Panc1 (cell line): ENCODE data around the gene ATP6V1D. TPM values are rescaled to one million over a fixed set of nuclear protein-coding genes. Genes with fewer than 3 reads are reported as not detected.
A peak's percentile ranks its signal among the peaks of the same experiment; 100 is the strongest.

ENCODE experiments used
- ATAC-seq: fragments of 200-7000 bp; cut with Tn5 transposase; 2 replicates; pipeline ENCODE4 v1.9.1; 2020; ENCODE audit warnings: mild to moderate bottlenecking, moderate library complexity
- BruUV-seq: library from RNA; stranded (reverse); fragments of 400-500 nt; replicated peaks from 2 replicates; lab custom pipeline; 2021; lab: Mats Ljungman, UMichigan
- CTCF ChIA-PET: fragments of 300-600 bp; sonication (Branson Sonifier 250); formaldehyde crosslinking; loops from one replicate; lab custom pipeline; 2022; ENCODE audit warnings: antibody characterized with exemption; lab: Charles Lee
- POLR2A ChIA-PET: fragments of 300-600 bp; sonication (Branson Sonifier 250); formaldehyde crosslinking; loops from one replicate; lab custom pipeline; 2022; ENCODE audit warnings: antibody characterized with exemption; lab: Charles Lee
- DNase-seq: peaks from one replicate; pipeline ENCODE4 v3.0.0-alpha.2; 2010; ENCODE audit warnings: low read depth, low spot score
- H3K27ac ChIP-seq: 2 replicates; pipeline ENCODE4 v1.5.1; 2011; ENCODE audit warnings: mild to moderate bottlenecking, low read length, inconsistent platforms
- H3K27me3 ChIP-seq: fragments of 200-500 bp; sonication (Bioruptor generic); 2 replicates; pipeline ENCODE4 v1.6.0; 2014; ENCODE audit warnings: low read length, inconsistent platforms; ENCODE audit not compliant: control insufficient read depth, insufficient read depth
- H3K36me3 ChIP-seq: fragments of 200-500 bp; sonication (Bioruptor generic); 2 replicates; pipeline ENCODE4 v1.5.1; 2014; ENCODE audit warnings: inconsistent platforms, mild to moderate bottlenecking, low read length, moderate library complexity; ENCODE audit not compliant: control insufficient read depth, insufficient read depth
- H3K4me1 ChIP-seq: 2 replicates; pipeline ENCODE4 v1.5.1; 2011; ENCODE audit warnings: inconsistent platforms, mild to moderate bottlenecking, low read length, moderate library complexity; ENCODE audit not compliant: control insufficient read depth, insufficient read depth
- H3K4me3 ChIP-seq, 2 experiments: 2 replicates each; pipeline ENCODE4 v1.5.1; 2011 to 2012; ENCODE audit warnings: low read depth in 2 of 2, low read length in 2 of 2, mild to moderate bottlenecking in 2 of 2, inconsistent platforms in 1 of 2, moderate library complexity in 1 of 2
- H3K9me3 ChIP-seq: fragments of 200-500 bp; sonication (Bioruptor generic); 2 replicates; pipeline ENCODE4 v1.5.1; 2014; ENCODE audit warnings: low read depth, mild to moderate bottlenecking, inconsistent platforms, low read length, moderate library complexity; ENCODE audit not compliant: control insufficient read depth, insufficient read depth
- CTCF ChIP-seq: fragments of 450-650 bp; IDR thresholded peaks from 2 replicates; pipeline ENCODE4 v1.5.1; 2017; ENCODE audit warnings: mild to moderate bottlenecking
- POLR2AphosphoS5 ChIP-seq: IDR thresholded peaks from 2 replicates; pipeline ENCODE4 v1.6.1; 2012; ENCODE audit warnings: mild to moderate bottlenecking, low read depth, low read length, moderate library complexity
- REST ChIP-seq, 2 experiments: IDR thresholded peaks; 2 replicates each; pipeline ENCODE4 v1.6.1; 2011 to 2012; ENCODE audit warnings: low read depth in 2 of 2, control low read depth in 1 of 2, low read length in 1 of 2, mild to moderate bottlenecking in 1 of 2, moderate library complexity in 1 of 2; ENCODE audit not compliant: insufficient read depth in 1 of 2
- SIN3A ChIP-seq: IDR thresholded peaks from 2 replicates; pipeline ENCODE4 v1.6.1; 2012; ENCODE audit warnings: low read depth, mild to moderate bottlenecking, low read length, moderate library complexity, borderline replicate concordance; ENCODE audit not compliant: insufficient read depth
- TCF7L2 ChIP-seq: IDR thresholded peaks from 2 replicates; pipeline ENCODE4 v1.6.1; 2011; ENCODE audit warnings: mild to moderate bottlenecking, low read depth, low read length, inconsistent platforms
- in situ Hi-C: cut with HindIII; loops from 2 replicates; pipeline ENCODE4 v1.10.0; 2016; ENCODE audit warnings: low sequenced_read_pairs, low pct_unique_long_range_greater_than_20kb
- intact Hi-C: fragments of 100-400 bp; cut with micrococcal nuclease; formaldehyde crosslinking; loops from one replicate; pipeline ENCODE4 v1.10.0; 2022; ENCODE audit not compliant: unreplicated experiment
- total RNA-seq: library from RNA; stranded (reverse); gene quantifications from one replicate; pipeline ENCODE4 v1.2.1, GENCODE V29; 2021; ENCODE audit not compliant: unreplicated experiment

Gene ATP6V1D
- total RNA-seq, 1 experiment from 2014 or later = 68.6 TPM

DNA sequence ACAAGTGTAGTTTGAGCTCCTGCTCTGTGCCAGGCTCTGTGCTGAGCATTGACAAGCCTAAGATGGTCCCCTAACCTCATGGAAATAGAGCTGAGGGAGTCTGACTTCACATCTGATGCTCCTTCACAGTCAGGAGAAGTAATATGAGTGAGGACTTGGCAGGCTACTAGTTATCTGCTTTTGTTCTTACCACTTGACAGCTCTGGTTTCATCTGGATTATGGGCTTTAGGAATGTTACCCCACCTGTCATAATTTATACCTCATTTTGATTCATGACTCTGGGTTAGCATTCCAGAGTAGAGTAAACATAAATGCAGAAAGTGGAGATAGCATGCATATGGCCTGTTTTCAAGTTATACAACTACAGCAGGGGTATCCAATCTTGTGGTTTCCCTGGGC lies 40.5 kb downstream of the ATP6V1D start:
- Histone ChIP-seq H3K4me1 (peaks cover 3% of the 10 kb centered on the region; the same call in 1 of the 2 replicates), H3K4me3 (no peak overlapping the region), H3K27ac (no peak overlapping the region), H3K27me3 (no peaks in the 10 kb centered on the region), H3K9me3 (no peaks in the 10 kb centered on the region), H3K36me3 (peaks cover 47% of the 10 kb centered on the region)
- DNase-seq = no peak
- peak; percentile 60; the same call in 1 of the 2 replicates for ATAC-seq
- no TSS peak for BruUV-seq
- TF ChIP-seq CTCF (no peak), REST (IDR thresholded peaks at IDR 0.05; ENCODE audit: insufficient read depth in 1 of 2, low read depth in 2 of 2, low read length in 1 of 2) (no peak), SIN3A (no peak), POLR2AphosphoS5 (no peak), TCF7L2 (no peak)
- in situ Hi-C loops = no loop called here
- intact Hi-C loops = no loop called here
- ChIA-PET CTCF (interaction anchor here (0.6 kb wide), 1 partner anchor 377 kb away, joined by 5 read pairs; the partner anchor contains the start of gene RDH11), POLR2A (no interaction called here)

- intact Hi-C loops (no loop called here), in situ Hi-C loops (no loop called here)
- BruUV-seq = no TSS peak
- H3K4me1 ChIP-seq = peaks cover 3% of the 10 kb centered on the region; the same call in 1 of the 2 replicates
- no peak overlapping the region for H3K27ac ChIP-seq
- ChIA-PET CTCF (no interaction called here), POLR2A (no interaction called here)
- no peaks in the 10 kb centered on the region for H3K27me3 ChIP-seq
- DNase-seq (no peak), ATAC-seq (no peak)
- TF ChIP-seq SIN3A = no peak
- TF ChIP-seq POLR2AphosphoS5 = no peak
- no peak for TF ChIP-seq REST (IDR thresholded peaks at IDR 0.05; ENCODE audit: insufficient read depth in 1 of 2, low read depth in 2 of 2, low read length in 1 of 2)
- no peak for TF ChIP-seq TCF7L2
- TF ChIP-seq CTCF = no peak
- H3K9me3 ChIP-seq = no peaks in the 10 kb centered on the region
- no peak overlapping the region for H3K4me3 ChIP-seq
- H3K36me3 ChIP-seq = peaks cover 48% of the 10 kb centered on the region
Measured at GRCh38 chr14:67317822-67318221, 41.8 kb downstream of the ATP6V1D start.
